Pulmonary artery endothelial cell (primary cell): ENCODE measurements around the gene NUPR1. TPM values are rescaled to one million over a fixed set of nuclear protein-coding genes. Genes with fewer than 3 reads are reported as not detected.
"Not testable (repeated sequence)": the region's sequence is repeated elsewhere in the genome, so short reads cannot be mapped to it uniquely, and the experiment has no call there.

Source experiments
- DNase-seq: peaks from one replicate; pipeline ENCODE4 v3.0.0-alpha.2; 2011; ENCODE audit warnings: low read depth, low spot score
- total RNA-seq: library from RNA; depleted of rRNA; stranded (reverse); fragments of >200 nt; gene quantifications from 2 replicates; pipeline ENCODE4 v1.2.3, GENCODE V29; 2014

The NUPR1 gene
- total RNA-seq, 1 donor from 2014 or later: 2.5 TPM

GRCh38 chr16:28527985-28528384, 10.8 kb downstream of the NUPR1 start:
- no peak for DNase-seq

DNA sequence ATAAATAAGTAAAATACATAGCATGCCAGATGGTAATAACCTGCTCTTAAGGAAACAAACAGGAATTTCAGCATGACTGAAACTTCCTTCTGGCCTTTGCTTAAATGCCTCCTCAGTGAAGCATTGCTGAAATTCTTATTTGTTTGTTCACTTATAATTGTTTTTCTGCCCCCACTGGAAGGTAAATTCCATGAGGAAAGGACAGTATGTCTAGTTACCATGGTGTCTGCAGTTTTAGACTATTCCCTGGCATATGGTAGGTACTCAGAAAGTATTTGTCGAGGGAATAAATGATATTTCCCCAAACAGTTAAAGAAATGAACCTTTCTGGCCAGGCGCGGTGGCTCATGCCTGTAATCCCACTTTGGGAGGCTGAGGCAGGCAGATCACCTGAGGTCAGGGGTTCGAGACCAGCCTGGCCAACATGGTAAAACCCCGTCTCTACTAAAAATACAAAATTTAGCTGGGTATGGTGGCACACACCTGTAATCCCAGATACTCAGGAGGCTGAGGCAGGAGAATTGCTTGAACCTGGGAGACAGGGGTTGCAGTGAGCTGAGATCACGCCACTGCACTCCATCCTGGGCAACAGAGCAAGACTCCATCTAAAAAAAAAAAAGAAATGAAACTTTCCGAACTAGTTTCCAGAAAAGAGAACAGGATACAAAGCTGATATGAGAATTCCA, 11.5 kb downstream of the NUPR1 start:
- DNase-seq: not testable (repeated sequence)

GRCh38 chr16:28526201-28527099, 12.3 kb downstream of the NUPR1 start:
- DNase-seq: no peak

GRCh38 chr16:28524681-28525171, 14.0 kb downstream of the NUPR1 start:
- DNase-seq: no peak

DNA sequence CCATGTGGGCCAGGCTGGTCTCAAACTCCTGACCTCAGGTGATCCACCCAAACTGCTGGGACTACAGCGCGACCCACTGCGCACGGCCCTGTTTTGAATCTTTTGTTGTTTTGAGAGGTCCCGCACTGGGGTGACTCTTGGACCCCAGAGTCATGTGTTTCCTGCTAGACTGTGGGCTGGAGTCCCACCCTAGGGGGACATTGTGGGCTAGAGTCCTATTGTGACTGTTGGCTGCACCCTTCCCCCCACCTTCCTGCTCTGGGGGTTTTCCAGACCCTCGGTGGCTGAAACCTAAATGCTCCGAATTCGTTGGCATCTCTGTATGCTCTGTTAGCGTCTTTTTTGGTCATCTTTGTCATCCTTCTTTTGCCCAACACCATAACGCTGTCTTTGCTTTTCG, 16.0 kb downstream of the NUPR1 start:
- no peak for DNase-seq

- DNase-seq: no peak
Observed at GRCh38 chr16:28521436-28521835, 17.3 kb downstream of the NUPR1 start.

- no peak for DNase-seq
Observed at GRCh38 chr16:28520672-28521071, 18.1 kb downstream of the NUPR1 start.

- DNase-seq: no peak
Observed at GRCh38 chr16:28514246-28514645, 24.5 kb downstream of the NUPR1 start.

- DNase-seq: no peak
Observed at GRCh38 chr16:28513484-28514181, 25.1 kb downstream of the NUPR1 start.

- no peak for DNase-seq
Observed at GRCh38 chr16:28511801-28512789, 26.7 kb downstream of the NUPR1 start.

DNA sequence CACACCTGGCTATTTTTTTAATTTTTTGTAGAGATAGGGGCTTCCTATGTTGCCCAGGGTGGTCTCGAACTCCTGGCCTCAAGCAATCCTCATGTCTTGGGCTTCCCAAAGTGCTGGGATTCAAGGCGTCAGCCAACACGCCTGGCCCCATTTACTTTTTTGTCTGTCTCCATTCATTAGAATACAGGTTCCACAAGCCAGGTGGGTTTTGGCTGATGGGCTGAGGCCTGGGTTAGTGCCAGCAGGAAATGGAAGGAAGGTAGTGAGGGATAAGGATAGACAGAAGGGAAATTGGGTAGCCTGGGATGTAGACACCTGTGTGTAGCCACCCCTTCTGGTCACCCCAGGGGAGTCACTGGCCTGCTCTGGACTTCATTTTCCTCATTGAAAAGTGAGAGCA, 27.7 kb downstream of the NUPR1 start:
- no peak for DNase-seq

- no peak for DNase-seq
Observed at GRCh38 chr16:28505489-28506137, 33.2 kb downstream of the NUPR1 start.

DNA sequence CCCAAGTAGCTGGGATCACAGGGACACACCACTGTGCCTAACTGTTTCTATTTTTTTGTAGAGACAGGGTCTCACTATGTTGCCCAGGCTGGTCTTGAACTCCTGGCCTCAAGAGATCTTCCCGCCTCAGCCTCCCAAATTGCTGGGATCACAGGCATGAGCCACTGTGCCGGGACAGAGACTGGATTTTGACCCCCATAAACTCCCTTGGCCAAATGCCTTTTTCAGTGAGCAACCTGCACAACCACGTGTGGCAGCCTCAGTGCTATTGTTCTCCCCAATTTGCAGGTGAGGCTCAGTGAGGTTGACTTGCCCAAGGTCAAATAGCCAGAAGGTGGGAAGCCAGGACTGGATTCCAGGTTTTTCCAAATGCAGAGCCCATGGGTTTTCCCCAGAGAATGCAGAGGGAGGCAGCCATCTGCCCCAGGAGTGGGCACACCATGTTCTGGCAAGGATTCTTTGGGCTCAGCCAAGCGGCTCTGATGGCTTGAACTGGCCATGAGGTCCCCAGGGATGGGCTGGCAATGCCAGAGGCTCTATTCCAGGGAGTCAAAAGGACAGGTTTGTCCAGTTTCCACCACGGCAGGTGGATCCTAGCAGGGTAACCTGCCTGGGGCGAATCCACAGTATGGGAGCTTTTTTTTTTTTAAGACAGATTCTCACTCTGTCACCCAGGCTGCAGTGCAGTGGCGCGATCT, 33.9 kb downstream of the NUPR1 start:
- DNase-seq: no peak

DNA sequence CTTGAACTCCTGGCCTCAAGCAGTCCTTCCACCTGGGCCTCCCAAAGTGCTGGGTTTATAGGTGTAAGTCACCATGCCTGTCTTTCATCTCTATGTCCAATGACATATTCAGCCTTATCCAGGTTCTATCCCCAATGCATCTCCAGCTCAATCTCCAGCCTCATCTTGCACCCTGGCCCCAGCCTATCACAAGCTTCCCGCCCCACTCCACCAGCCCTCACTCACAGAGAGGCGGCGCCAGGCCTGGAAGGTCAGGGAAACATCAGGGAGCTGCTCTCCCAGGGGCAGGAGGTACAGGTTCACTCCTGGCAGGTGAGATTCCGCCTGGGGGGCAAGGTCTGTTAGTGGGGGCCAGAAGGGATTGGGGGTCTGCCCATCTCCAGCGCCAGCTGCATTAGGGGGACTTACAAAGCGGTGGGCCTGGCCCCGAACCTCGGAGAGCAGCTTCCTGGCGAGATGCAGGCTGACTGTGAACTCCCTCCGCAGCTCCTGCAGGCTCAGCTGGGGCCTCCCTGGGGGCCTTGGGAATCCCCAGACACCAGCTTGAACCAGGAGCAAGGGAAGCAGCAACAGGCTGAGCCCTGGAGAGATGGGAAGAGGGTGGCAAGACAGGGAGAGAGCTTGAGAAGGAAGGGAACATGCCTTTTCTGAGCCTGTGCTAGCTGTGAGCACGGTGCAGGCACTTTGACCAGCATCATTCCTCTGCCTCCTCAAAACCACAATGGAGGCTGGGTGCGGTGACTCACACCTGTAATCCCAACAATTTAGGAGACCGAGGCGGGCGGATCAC, 35.1 kb downstream of the NUPR1 start:
- no peak for DNase-seq

DNA sequence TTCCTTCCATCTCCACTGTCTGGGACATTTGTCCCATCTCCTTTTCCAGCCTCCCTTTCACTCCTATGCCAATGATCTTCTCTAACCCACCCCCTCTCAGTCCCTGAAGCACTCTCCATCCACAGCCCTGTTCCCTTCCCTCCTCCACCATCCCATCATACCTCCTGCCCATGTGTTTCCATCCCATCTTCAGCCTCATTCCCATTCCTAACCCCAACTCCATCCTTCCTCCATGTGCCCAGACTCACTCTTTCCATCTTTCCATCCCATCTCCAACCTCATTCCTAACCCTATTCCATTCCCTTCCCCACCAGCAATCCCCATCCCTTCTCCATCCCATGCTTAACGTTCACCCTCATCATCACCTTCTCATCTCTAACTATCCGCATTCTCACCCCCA, 36.5 kb downstream of the NUPR1 start:
- no peak for DNase-seq

GRCh38 chr16:28501258-28502232, 37.2 kb downstream of the NUPR1 start:
- no peak for DNase-seq

GRCh38 chr16:28500476-28501180, 38.1 kb downstream of the NUPR1 start:
- not testable (repeated sequence) for DNase-seq
